SKM-1 treated with dmso at 0.1 percent for 144 hours (cell line): Measurements from ENCODE around the gene TPP2.
A peak's percentile ranks its signal among the peaks of the same experiment; 100 is the strongest.

ENCODE experiments used
- DNase-seq: peaks from one replicate; lab custom pipeline; 2025; ENCODE audit not compliant: unreplicated experiment; lab: John Stamatoyannopoulos, UW

TPP2 gene

DNA sequence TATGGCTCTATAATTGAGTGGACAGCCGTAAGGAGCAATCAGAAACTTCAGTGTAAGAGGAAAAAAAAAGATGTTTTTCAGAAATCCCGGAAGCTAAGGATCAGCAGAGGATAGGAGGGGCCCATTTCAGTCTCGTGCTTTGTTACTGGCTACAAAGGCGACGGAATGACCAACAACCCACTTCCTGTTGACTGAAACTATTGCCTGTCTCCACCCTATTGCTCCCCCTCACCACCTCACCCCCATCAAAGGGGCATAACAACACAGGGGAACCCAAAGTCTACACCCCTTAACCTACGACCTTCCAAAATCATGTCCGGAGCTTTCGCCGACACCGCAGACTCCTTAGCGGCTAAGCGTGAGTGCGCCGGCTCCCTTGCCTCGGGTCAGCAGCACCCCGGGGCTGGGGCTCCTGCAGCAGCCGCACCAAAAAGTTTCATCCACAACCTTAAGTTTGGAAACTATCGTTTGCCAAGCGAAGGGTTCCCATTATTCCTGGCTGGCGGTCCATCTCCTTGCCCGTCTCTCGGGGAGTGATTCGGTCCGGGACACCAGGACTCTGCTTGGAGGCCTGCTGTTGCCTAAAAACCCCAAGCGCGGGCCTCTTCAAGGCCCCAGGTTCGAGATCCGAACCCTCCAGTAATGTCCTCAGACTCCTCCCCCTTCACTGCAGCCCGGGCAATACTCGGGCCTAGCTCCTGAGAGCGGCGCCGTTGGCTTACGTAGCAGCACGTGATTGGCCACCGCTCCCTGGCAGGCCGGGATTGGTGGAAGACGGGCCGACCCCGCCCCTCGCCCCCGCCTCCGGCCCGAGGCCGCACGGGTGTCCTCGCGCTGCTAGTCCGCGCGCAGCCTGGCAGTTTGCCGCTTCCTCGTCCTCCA is at the start of gene TPP2:
TPP2 (plus strand) TSS at position 840 of the 882 bp plus-strand sequence. CDS start 53 bp downstream, outside the sequence.
- peak; percentile 91 for DNase-seq

DNA sequence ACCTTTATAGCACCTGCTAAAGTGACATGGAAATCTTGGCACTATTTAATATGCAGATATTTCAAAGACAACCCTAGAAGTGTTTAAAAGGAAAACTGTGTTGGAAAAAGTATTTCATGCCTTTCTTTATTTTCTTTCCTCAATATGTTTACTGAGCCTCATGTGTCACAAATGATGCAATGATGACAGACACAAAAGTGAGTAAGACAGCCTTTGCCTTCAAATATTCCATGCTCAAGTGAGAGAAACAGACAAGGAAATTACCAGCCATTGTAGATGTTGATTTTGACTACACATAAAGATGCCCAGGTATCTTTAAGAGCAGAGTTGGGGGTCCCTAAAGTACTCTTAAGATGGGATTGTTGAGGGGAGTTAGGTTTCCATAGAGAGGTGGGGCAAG is 48.0 kb upstream of the TPP2 start:
- no peak for DNase-seq

DNA sequence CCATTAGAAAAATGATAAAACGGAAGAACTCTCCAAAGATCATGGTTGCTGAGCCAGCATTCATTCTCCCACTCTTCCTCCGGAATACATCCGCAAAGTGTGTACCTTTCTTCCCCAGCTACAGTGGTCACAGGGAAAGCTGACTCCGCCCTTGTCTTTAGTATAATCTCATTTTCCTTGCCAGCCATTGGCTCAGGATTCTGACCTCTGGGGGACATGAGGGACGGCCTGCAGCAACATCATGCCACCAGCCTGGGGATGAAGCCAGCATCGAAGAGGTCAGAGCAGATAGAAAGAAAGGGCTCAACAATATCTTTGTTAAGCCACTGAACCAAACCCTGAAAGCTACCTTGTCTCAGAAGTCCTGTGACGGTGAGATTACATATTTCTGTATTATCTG is 46.3 kb upstream of the TPP2 start:
- DNase-seq: no peak

DNA sequence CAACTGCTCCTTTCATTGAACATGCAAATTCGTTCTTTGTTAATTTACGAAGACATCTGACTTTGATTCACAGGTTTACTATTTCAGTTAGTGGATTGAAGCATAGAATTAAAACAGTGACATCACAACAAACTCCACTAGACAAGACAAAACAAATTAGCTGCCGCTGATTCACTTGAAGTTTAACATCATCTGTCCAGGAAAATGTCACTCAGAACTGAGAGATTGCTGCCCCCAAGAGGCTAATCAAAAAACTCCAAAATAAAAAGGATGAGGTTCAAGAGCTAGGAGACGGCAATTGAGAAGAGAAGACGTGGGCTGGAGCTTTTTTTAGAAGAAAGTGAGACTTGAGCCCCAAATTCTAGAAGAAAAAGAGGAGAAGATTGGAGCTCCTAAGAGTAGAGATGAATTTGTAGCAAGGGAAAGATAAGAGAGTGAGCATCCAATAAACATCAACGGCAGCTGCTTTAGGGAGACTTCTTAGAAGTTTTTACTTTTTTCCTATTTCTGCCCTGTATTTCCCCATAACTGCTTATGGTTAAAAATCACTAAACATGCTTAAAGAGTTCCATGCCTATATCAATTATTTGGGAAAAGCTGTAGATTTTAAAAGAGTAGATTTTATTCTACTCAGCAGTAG is 40.8 kb upstream of the TPP2 start:
- DNase-seq: peak; percentile 34

DNA sequence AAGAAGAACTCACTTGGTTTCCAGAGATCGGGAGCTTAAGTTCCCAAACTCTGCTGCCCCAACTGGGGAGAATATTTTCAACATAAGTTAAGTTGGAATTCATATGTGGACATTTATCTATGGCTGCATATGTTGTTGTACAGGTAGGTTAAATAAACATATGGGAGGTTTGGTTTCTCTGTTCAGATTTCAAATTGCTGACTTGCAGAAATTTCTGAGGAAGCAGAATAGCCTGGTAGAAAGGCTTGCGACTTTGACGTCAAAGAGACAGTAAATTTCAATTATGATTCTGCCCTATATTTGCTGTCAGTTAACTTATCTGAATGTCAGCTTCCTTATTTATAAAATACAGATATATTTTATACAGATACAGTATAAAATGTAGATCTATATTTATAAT is 40.0 kb upstream of the TPP2 start:
- no peak for DNase-seq

DNA sequence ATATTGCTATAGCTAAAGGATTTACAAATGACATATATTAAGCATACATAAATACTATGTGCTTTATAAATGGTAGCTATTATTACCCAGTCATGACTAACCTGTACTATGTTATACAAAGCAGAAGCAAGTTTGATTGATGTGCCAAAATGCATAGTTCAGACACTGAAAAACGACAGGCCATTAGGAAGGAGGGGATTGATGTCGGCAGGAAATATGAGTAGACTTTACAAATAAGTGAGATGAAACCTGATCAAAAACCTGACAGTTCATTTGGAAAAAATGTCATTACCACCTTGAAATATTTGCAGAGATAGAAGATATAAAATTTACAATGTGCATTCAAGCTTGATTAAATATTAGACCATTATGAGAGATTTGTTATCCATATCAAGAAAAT is 38.8 kb upstream of the TPP2 start:
- DNase-seq: no peak

DNA sequence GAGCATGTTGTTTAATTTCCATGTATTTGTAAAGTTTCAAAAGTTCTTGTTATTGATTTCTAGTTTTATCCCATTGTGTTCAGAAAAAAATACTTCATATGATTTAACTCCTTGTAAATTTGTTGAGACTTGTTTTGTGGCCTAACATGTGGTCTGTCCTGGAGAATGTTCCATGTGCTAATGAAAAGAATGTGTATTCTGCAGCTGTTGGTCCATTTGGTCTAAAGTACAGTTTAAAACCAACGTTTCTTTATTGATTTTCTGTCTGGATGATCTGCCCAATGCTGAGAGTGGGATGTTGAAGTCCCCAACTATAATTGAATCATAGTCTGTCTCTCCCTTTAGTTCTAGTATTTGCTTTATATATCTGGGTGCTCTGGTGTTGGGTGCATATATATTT is 34.9 kb upstream of the TPP2 start:
- no peak for DNase-seq

DNA sequence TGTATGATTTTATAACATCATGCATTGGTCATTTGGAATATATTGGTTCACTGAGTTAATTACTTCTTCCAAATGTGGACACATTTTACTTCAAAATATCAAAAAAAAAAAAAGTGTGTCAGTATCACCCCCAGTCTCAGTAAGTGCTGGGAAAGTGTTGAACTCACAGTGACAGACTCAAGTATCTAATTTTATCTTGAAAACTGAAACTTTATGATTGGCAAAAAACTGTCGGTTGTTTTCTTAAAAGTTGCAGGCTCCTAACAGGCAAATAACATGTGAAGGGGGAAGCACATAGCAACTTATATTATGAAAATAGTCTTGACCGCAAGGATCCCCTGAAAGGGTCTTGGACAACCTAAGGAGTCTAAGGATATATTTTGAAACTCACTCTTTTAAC is 33.5 kb upstream of the TPP2 start:
- DNase-seq: no peak

DNA sequence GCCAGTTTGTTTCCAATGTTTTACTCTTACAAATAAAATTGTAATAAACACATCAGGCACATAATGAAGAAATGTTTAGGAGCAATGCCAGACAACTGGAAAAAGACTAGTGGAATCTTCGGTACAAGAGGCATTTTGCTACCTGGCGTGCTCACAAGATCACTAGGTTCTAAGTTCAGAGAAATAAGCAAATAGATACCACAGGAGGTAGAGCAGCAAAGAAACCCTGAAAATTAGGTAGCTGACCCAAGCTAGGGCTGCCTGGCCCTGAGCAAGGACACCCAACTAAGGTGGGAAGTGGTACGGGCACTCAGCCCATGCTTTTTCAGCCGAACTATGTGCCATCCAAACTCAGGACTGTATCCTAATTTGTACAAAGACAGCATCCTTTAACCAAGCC is 32.2 kb upstream of the TPP2 start:
- no peak for DNase-seq

DNA sequence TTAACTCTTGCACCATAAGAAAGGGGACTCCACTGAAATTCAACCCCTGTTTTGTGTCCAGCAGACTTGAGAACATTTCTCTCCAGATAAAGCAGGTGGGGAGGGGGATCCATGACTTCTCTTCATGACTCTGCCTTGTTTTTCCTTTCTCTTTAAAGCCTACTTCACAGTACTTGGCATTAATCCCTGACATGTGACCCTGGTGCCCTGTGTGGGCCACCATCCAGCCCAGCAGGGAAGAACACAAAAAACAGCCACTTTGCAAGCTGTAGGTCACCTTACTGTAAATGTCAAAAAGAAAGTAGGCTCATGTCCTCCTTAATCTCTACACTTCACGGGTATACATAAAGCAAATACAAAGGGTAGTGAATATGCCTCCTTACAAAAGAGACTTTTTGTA is 30.3 kb upstream of the TPP2 start:
- no peak for DNase-seq

DNA sequence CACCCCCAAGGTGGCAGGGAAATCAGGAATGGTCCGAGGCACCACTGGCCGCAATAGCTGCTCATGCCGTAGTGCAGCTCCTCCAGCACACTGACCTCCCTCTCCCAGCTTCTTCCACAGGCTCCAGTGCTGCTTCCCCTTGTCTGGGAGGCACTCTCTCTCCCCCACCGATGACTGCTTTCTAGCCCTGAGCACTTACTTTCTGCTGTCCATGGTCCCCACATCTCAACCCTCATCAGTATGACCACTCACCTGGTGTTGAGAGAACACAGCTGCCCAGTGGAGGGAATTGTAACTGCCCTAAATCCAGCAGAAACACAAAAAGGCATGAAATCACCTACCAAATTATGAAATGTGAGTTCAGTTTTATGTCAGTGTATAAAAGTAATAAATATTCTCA is 28.9 kb upstream of the TPP2 start:
- DNase-seq: no peak

DNA sequence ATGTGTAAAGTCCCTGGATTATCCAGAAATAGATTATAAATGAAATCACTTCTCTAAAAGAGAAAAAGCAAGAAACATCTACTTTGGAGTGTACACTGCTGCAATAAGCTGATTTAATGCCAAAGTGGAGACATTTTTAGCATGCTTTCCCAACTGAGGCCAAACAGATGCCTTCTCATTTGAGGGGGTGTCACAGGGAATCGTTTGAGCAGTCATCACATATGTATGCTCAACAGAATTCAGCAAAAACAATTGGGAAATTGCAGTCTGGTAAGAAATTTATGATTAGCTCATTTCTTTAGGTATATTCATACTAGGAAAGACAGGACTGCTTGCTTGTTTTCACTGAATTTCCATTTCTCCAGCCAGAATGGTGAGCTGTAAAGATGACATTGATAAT is 27.3 kb upstream of the TPP2 start:
- no peak for DNase-seq

DNA sequence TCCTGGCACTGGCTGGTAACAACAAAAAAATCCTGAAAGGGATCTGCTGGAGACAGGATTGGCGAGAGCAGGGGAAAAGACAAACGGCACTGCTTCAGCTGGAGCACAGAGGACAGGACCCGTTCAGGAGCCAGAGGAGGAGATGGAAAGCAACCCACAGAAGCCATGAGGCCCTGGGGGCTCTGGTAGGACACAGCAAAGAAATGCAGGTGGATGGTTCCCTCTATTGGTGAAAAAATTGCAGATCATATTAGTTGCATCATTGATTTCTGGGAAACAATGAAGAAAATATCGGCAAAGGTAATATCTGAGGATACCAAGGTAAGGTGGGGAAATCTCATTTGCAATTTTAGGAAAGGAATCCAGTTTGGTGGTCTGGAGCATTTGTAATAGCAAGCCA is 25.7 kb upstream of the TPP2 start:
- DNase-seq: no peak

DNA sequence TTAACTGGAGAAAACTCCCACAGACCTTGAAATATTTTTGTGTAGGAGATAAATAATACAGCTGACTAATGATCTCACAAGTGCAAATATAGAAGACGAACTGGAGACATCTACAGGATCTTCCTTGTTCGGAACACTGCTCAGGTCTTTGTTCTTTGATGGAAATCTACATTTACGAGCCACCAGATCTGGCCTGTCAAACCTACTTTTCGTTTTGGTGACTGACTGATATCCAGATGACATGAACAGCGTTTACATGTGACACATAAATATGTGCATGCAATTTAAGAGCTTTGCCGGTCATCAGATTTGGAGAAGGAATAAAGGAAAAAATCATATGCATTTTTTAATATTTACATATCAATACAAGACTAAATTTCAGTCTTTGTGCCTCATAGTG is 24.5 kb upstream of the TPP2 start:
- no peak for DNase-seq

DNA sequence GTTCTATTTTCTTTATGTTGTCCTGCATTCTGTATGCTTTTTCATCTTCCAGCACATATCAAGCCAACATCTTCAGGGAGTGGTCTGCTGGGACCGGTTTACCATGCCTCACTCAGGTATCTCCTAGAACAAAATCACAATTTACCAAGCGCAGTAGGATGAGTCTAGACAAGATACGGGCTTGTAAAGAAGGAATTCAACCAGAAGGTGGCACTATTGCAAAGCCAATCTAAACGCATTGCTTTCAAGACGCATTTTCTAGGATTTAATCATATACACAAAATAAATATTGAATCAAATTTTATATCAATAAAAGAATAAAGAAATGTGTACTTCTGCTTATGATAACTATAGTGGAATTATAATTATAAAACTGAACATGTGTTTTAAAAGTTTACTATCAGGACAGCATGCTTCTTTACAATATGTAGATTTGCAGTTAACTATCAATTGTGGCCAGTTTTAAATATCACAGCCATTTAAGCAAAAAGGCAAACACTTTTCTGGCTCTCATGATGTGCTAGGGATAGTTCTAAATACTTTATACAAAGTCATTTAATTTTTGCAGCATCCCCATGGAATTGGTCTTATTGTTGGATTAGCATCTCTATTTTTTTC is 16.1 kb upstream of the TPP2 start:
- peak; percentile 38 for DNase-seq

DNA sequence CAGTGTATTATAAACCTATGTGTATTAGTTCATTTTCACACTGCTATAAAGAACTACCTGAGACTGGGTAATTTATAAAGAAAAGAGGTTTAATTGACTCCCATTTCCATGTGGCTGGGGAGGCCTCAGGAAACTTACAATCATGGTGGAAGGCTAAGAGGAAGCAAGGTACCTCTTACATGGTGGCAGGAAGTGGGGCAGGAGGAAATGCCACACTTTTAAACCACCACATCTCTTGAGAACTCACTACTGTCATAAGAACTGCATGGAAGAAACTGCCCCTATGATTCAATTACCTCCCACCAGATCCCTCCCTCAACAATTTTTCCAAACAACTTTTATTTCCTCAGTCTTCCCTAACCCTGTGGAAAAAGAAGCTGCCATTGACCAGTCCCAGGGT is 14.5 kb upstream of the TPP2 start:
- DNase-seq: no peak

DNA sequence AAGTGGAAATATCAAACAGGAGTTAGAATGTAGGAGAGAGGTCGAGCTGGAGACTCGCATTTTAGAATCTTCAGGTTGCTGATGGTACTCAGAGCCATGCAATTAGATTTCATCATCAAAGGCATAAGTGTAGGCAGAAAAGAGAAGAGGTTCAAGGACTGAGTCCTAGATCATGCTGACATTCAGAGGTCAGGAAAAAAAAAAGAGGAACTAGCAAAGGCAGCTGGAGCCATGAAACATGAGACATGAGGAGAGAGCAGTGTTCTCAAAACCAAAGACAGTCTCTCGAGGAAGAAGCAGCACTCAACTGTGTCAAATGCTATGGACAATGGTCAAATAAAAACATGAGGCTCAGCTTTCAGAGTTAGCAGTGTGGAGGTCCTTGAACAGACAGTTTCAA is 12.4 kb upstream of the TPP2 start:
- peak; percentile 96 for DNase-seq

DNA sequence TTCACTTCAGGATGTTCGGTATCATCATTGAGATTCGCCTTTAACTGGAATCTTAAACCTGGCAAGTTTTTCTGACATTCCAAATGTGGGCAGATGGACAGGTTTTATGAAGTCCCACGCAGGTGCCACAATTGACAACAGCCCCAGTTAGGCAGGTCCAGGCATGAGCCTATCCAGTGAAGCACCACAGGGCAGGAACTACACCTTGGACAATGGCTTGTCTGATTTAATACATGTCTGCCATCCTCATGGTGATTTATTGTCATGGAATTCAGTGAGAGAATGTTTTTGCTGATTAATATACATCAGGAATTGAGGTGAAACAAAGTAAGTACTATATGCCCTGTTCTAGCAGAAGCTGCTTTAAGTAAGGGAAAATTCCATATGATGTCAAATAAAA is 10.2 kb upstream of the TPP2 start:
- DNase-seq: no peak

DNA sequence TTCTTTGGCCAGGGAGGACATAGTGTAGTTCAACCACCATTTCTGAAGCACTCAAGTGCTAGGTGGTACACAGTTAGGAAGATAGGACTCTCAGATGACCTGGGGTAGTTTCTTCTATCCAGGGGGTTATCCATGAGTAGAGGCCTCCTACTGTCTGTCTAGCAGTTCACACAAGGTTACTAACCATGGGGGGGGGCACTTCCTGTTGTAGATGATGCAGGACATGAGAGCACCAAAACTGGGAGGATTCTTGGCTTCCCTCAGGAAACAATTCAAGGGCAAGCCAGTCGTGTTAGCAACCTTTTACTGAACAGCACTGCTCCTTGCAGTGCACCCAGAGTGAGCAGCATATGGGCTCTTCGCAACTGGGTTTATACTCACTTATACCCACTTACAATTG is 8.9 kb upstream of the TPP2 start:
- no peak for DNase-seq

DNA sequence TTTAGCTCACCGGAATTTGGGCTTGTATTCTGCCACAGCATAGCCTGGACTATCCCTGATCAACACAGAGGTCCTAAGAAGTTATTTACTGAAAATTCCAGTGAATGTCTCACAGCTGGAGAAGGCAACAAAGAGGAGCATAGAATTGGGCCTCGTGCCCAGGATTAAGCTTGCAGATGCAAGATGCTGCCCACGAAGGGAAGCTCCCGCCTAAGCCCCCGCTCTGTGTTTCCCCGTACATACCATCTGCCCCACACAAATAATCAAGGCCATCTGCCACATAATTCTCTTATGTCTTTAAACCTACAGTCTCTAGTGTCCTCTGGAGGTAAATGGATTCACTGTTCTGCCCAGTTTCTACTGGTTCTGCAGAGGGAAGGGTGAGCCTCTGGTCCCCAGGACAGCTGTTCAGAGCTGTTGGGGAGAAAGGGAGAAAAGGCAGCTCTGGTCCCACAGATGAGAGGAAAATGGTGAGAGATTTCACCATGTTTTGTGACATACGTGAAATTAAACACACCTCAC is 7.4 kb upstream of the TPP2 start:
- no peak for DNase-seq

DNA sequence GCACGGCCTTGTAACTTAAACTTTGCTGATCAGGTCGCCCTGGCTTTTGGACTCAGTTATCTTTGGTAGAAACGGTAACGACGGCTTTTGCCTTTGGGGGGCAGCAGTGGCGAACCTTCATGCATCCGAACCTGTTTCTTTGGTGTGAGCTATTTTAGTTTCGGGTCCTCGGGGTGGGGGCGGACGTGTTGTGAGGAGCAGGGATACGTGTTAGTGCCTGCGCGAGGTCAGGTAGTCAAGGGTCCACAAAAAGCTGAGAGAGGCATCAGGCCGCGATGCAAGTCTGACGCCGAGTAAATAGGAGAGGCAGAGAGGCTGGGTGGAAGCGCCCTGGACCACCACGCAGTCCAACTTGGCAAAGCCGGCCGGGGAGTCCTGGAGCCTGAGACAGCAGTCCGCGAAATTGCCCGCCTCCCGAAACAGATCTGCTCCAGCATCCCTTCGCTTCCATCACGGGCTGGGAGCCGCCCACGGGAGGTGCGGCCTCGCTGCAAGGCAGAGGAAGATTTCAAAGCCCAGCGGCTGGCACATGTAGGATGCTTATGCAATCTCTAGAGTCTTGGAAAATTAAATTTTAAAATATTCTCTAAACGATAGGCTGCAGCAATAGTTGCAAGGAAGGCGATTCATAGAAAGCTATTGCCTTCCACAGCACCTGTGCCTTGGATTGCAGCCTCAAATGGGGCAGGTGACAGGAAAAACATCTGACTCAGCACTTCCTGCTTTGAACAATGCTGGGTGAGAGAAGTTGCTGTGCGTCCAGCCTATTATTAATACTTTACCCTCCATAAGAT is 4.6 kb upstream of the TPP2 start:
- DNase-seq: peak; percentile 55
